Epithelial cell of esophagus (primary cell): ENCODE results near the gene PRKAG3.

Experiments used
- DNase-seq: peaks from one replicate; pipeline ENCODE4 v3.0.0; 2010; ENCODE audit warnings: low read depth
- H3K4me3 ChIP-seq: 2 replicates; pipeline ENCODE4 v1.5.1; 2011; ENCODE audit warnings: mild to moderate bottlenecking, low read length, control low read depth
- CTCF ChIP-seq: IDR thresholded peaks from 2 replicates; pipeline ENCODE4 v1.5.1; 2011; ENCODE audit warnings: low read depth, mild to moderate bottlenecking, low read length, control low read depth, inconsistent platforms; ENCODE audit not compliant: insufficient read depth; ENCODE audit errors: missing control alignments

PRKAG3 gene

GRCh38 chr2:218799990-218800389, 31.6 kb downstream of the PRKAG3 start:
- no peak overlapping the region for H3K4me3 ChIP-seq
- DNase-seq: no peak
- TF ChIP-seq CTCF: no peak

GRCh38 chr2:218798767-218799504, 32.7 kb downstream of the PRKAG3 start:
- H3K4me3 ChIP-seq: no peak overlapping the region
- no peak for TF ChIP-seq CTCF
- DNase-seq: no peak

DNA sequence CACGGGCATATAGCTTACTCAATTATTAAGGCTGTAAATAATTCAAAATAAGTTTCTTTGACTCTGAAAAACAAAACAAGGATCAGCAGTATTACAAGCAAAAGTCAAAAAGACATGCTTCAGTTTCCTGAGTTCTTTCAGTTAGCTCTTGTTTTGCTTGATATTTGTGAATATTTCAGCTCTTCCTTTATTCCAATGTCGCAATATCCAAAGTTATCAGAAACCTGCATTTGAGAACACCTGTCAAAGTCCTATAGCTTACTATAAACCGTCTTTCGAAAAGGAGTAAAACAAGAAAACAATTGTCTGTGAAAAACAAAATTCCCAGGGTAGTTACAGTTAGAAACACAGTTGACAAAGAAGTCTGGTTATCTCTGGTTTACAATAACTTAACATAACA, 34.9 kb downstream of the PRKAG3 start:
- no peak for TF ChIP-seq CTCF
- no peak for DNase-seq
- H3K4me3 ChIP-seq: no peak overlapping the region

DNA sequence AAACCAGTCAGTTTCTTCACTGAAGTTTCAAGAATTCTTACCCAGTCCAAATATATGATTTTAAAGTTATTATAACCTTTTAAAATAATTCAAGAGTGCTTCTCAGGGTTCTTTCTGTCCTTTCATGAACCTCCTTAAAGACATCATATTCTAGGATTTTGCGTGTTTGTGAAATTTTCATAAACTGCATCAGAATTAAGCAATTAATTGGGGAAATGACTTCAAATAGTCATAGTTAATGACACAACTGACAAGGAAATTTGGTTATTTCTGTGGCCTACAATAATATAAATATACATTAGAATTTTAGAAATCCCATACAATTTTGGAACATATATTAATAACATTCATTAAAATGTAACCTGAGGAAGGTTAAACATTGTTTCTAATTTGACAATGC, 39.2 kb downstream of the PRKAG3 start:
- no peak for TF ChIP-seq CTCF
- DNase-seq: no peak
- no peak overlapping the region for H3K4me3 ChIP-seq

GRCh38 chr2:218788529-218789255, 42.9 kb downstream of the PRKAG3 start:
- DNase-seq: peak; percentile 23
- no peak overlapping the region for H3K4me3 ChIP-seq
- TF ChIP-seq CTCF: no peak

- no peak for DNase-seq
- no peak overlapping the region for H3K4me3 ChIP-seq
- TF ChIP-seq CTCF: no peak
These were observed 45.5 kb downstream of the PRKAG3 start for GRCh38 chr2:218786133-218786532.
